HCT116 (cell line): Measurements from ENCODE around the gene EPHA3. TPM values are rescaled to one million over a fixed set of nuclear protein-coding genes. Genes with fewer than 3 reads are reported as not detected.

Source experiments
- ATAC-seq: fragments of 200-7000 bp; cut with Tn5 transposase; 2 replicates; pipeline ENCODE4 v1.9.1; 2020; ENCODE audit warnings: mild to moderate bottlenecking, moderate library complexity
- BruUV-seq: library from RNA; stranded (reverse); fragments of 400-500 nt; replicated peaks from 2 replicates; lab custom pipeline; 2021; lab: Mats Ljungman, UMichigan
- CTCF ChIA-PET: fragments of 300-600 bp; sonication (Branson Sonifier 250); formaldehyde crosslinking; loops from one replicate; lab custom pipeline; 2021; ENCODE audit warnings: antibody characterized with exemption; lab: Charles Lee
- POLR2A ChIA-PET: fragments of 300-600, 350-600 bp; sonication (Branson Sonifier 250); formaldehyde crosslinking; loops from one replicate; lab custom pipeline; 2021; ENCODE audit warnings: antibody characterized with exemption; lab: Charles Lee
- RAD21 ChIA-PET, 2 experiments: fragments of 300-600 bp; sonication (Branson Sonifier 250); formaldehyde crosslinking; loops; one replicate each; lab custom pipeline; 2023; ENCODE audit warnings: low total read pairs in 2 of 2; ENCODE audit not compliant: uncharacterized antibody in 2 of 2, unreplicated experiment in 2 of 2, low non-redundant PET in 1 of 2; lab: Charles Lee
- DNase-seq: peaks from one replicate; pipeline ENCODE4 v3.0.0-alpha.2; 2010; ENCODE audit warnings: low read depth, low spot score
- H2AFZ ChIP-seq: fragments of 200-600 bp; shearing (Covaris generic), sonication (generic); 2 replicates; pipeline ENCODE4 v1.6.1; 2017; ENCODE audit warnings: low read depth, mixed run types, mixed read lengths, antibody characterized with exemption, low read length; ENCODE audit not compliant: poor library complexity, severe bottlenecking
- H3K27ac ChIP-seq: 2 replicates; pipeline ENCODE4 v1.5.1; 2012; ENCODE audit warnings: low read depth, low read length
- H3K27me3 ChIP-seq: fragments of 200-600 bp; sonication (generic); 2 replicates; pipeline ENCODE4 v1.6.1; 2016; ENCODE audit warnings: mixed run types, low read length, mixed read lengths; ENCODE audit not compliant: insufficient read depth
- H3K36me3 ChIP-seq, 2 experiments: fragments of 200-500 bp in 1 of 2; fragments of 200-600 bp in 1 of 2; sonication (Bioruptor generic) in 1 of 2; sonication (generic) in 1 of 2; 2 replicates each; pipeline versions ENCODE4 v1.5.1 to v1.6.1; 2014 to 2016; ENCODE audit warnings: low read length in 2 of 2, inconsistent platforms in 1 of 2, mixed read lengths in 1 of 2, mixed run types in 1 of 2; ENCODE audit not compliant: insufficient read depth in 2 of 2, control insufficient read depth in 1 of 2
- H3K4me1 ChIP-seq, 2 experiments: fragments of 200-600 bp in 1 of 2; sonication (generic) in 1 of 2; 2 replicates each; pipeline versions ENCODE4 v1.5.1 to v1.6.1; 2012 to 2017; ENCODE audit warnings: low read length in 2 of 2, inconsistent platforms in 1 of 2, mild to moderate bottlenecking in 1 of 2, mixed read lengths in 1 of 2, mixed run types in 1 of 2, moderate library complexity in 1 of 2; ENCODE audit not compliant: insufficient read depth in 2 of 2, control insufficient read depth in 1 of 2
- H3K4me2 ChIP-seq: fragments of 200-600 bp; sonication (generic); 2 replicates; pipeline ENCODE4 v1.6.1; 2017; ENCODE audit warnings: mixed run types, low read length, mixed read lengths
- H3K4me3 ChIP-seq, 2 experiments: fragments of 200-600 bp in 1 of 2; sonication (generic) in 1 of 2; replicated peaks in 1 of 2; 2 replicates each; pipeline ENCODE4 v1.5.1; 2011 to 2016; ENCODE audit warnings: low read length in 2 of 2, control low read depth in 1 of 2, low read depth in 1 of 2, mild to moderate bottlenecking in 1 of 2, mixed read lengths in 1 of 2, mixed run types in 1 of 2
- H3K79me2 ChIP-seq: fragments of 200-600 bp; sonication (generic); 2 replicates; pipeline ENCODE4 v1.6.1; 2017; ENCODE audit warnings: mild to moderate bottlenecking, mixed run types, low read length, moderate library complexity, mixed read lengths; ENCODE audit not compliant: insufficient read depth
- H3K9ac ChIP-seq: fragments of 200-600 bp; sonication (generic); 2 replicates; pipeline ENCODE4 v1.6.1; 2016; ENCODE audit warnings: low read length, mixed read lengths
- H3K9me2 ChIP-seq: fragments of 200-600 bp; sonication (generic), shearing (Covaris generic); 2 replicates; pipeline ENCODE4 v1.6.1; 2017; ENCODE audit warnings: mixed run types, mild to moderate bottlenecking, moderate library complexity; ENCODE audit not compliant: insufficient read depth
- H3K9me3 ChIP-seq, 2 experiments: fragments of 200-500 bp in 1 of 2; fragments of 200-600 bp in 1 of 2; sonication (Bioruptor generic) in 1 of 2; sonication (generic) in 1 of 2; 2 replicates each; pipeline ENCODE4 v1.6.1; 2014 to 2017; ENCODE audit warnings: low read length in 2 of 2, mixed read lengths in 2 of 2, inconsistent platforms in 1 of 2, low read depth in 1 of 2, mild to moderate bottlenecking in 1 of 2, mixed run types in 1 of 2, moderate library complexity in 1 of 2; ENCODE audit not compliant: control insufficient read depth in 1 of 2, insufficient read depth in 1 of 2
- H4K20me1 ChIP-seq: fragments of 200-600 bp; sonication (generic), shearing (Covaris generic); 2 replicates; pipeline ENCODE4 v1.6.1; 2017; ENCODE audit warnings: mixed run types, mild to moderate bottlenecking, moderate library complexity; ENCODE audit not compliant: insufficient read depth
- EGR1 ChIP-seq: IDR thresholded peaks from 2 replicates; pipeline ENCODE4 v1.6.1; 2012; ENCODE audit warnings: low read depth
- ELF1 ChIP-seq: IDR thresholded peaks from 2 replicates; pipeline ENCODE4 v1.6.1; 2012; ENCODE audit warnings: low read depth, borderline replicate concordance
- FOSL1 ChIP-seq: IDR thresholded peaks from 2 replicates; pipeline ENCODE4 v1.6.1; 2012; ENCODE audit warnings: low read depth
- POLR2AphosphoS5 ChIP-seq: IDR thresholded peaks from 2 replicates; pipeline ENCODE4 v1.6.1; 2011; ENCODE audit warnings: mild to moderate bottlenecking, low read depth, low read length, moderate library complexity
- SIN3A ChIP-seq: IDR thresholded peaks from 2 replicates; pipeline ENCODE4 v1.6.1; 2012; ENCODE audit warnings: low read depth
- SP1 ChIP-seq: IDR thresholded peaks from 2 replicates; pipeline ENCODE4 v1.6.1; 2012; ENCODE audit warnings: low read depth
- SRF ChIP-seq: IDR thresholded peaks from 2 replicates; pipeline ENCODE4 v1.6.1; 2012; ENCODE audit warnings: low read depth
- TCF7L2 ChIP-seq: IDR thresholded peaks from 2 replicates; pipeline ENCODE4 v1.7.0; 2011; ENCODE audit warnings: borderline replicate concordance, inconsistent platforms; ENCODE audit not compliant: insufficient read depth, insufficient read length; ENCODE audit errors: extremely low read depth
- YY1 ChIP-seq: IDR thresholded peaks from 2 replicates; pipeline ENCODE4 v1.6.1; 2011; ENCODE audit warnings: low read length, low read depth, moderate library complexity, mild to moderate bottlenecking; ENCODE audit not compliant: insufficient replicate concordance; ENCODE audit errors: extremely low read depth
- ZFX ChIP-seq: fragments of 450-650 bp; IDR thresholded peaks from 2 replicates; pipeline ENCODE4 v1.6.1; 2017
- intact Hi-C: fragments of 100-400 bp; cut with micrococcal nuclease; formaldehyde crosslinking; loops from 2 replicates; pipeline ENCODE4 v1.10.0; 2022
- total RNA-seq: library from RNA; stranded (reverse); gene quantifications from one replicate; pipeline ENCODE4 v1.2.1, GENCODE V29; 2021; ENCODE audit not compliant: unreplicated experiment
- TF ChIP-seq, protein P1 (sequence below): IDR thresholded peaks from 2 replicates; pipeline ENCODE4 v1.6.1; 2012

Gene EPHA3
- total RNA-seq, 1 experiment from 2014 or later = not detected

DNA sequence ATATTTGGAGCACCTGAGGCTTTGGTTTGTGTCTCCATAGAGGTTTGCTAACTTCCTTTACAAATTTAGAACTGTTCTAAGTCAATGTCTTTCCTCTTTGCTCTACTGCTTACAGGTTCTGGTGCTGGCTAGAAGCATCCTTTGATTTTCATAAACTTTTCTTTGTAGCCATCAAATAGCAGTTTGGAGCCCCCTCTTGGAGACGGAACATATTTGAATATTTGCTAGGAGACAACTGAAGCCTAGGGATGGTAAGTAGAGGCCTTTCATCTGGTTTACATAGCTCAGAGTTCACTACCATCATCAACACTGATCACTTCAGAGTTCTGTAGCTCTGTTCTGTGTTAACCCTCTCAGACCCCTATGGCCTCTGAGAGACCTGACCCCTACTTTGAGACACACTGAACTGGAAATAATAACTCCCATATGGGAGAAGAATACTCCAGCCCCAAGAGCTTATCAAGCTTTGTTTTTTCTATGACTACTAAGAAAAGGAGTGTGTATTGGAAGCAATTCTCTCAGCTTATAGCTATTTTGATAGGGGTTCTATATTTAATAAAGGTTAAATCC lies 420.4 kb downstream of the EPHA3 start:
- TF ChIP-seq TCF7L2 (no peak), SRF (no peak), FOSL1 (no peak), POLR2AphosphoS5 (no peak), SP1 (no peak), SIN3A (no peak), ZFX (no peak), EGR1 (no peak), ELF1 (no peak), YY1 (no peak)
- TF ChIP-seq, protein P1, sequence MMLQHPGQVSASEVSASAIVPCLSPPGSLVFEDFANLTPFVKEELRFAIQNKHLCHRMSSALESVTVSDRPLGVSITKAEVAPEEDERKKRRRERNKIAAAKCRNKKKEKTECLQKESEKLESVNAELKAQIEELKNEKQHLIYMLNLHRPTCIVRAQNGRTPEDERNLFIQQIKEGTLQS = no peak
- ChIA-PET CTCF (no interaction called here), POLR2A (no interaction called here), RAD21 (no interaction called here)
- H3K36me3 ChIP-seq = no peaks in the 10 kb centered on the region
- H3K9ac ChIP-seq = no peak overlapping the region
- no peak overlapping the region for H3K4me2 ChIP-seq
- ATAC-seq = no peak
- H2AFZ ChIP-seq = no peak overlapping the region
- H3K4me1 ChIP-seq = no peaks in the 10 kb centered on the region
- H3K27ac ChIP-seq = no peak overlapping the region
- H4K20me1 ChIP-seq = no peaks in the 10 kb centered on the region
- no peaks in the 10 kb centered on the region for H3K9me2 ChIP-seq
- no peaks in the 10 kb centered on the region for H3K27me3 ChIP-seq
- no peak for DNase-seq
- no TSS peak for BruUV-seq
- H3K4me3 ChIP-seq = no peak overlapping the region
- H3K9me3 ChIP-seq = peaks cover 10 to 19% of the 10 kb centered on the region in 2 experiments; a peak in 3 of 4 replicates
- no peaks in the 10 kb centered on the region for H3K79me2 ChIP-seq
- intact Hi-C loops = no loop called here
